Brain pericyte (primary cell): Measurements from ENCODE around the gene NEURL4.
"Not testable (repeated sequence)": the region's sequence is repeated elsewhere in the genome, so short reads cannot be mapped to it uniquely, and the experiment has no call there.

Experiments
- DNase-seq: peaks from one replicate; pipeline ENCODE4 v3.0.0-alpha.2; 2012; ENCODE audit warnings: low read depth, low spot score

NEURL4 gene

DNA sequence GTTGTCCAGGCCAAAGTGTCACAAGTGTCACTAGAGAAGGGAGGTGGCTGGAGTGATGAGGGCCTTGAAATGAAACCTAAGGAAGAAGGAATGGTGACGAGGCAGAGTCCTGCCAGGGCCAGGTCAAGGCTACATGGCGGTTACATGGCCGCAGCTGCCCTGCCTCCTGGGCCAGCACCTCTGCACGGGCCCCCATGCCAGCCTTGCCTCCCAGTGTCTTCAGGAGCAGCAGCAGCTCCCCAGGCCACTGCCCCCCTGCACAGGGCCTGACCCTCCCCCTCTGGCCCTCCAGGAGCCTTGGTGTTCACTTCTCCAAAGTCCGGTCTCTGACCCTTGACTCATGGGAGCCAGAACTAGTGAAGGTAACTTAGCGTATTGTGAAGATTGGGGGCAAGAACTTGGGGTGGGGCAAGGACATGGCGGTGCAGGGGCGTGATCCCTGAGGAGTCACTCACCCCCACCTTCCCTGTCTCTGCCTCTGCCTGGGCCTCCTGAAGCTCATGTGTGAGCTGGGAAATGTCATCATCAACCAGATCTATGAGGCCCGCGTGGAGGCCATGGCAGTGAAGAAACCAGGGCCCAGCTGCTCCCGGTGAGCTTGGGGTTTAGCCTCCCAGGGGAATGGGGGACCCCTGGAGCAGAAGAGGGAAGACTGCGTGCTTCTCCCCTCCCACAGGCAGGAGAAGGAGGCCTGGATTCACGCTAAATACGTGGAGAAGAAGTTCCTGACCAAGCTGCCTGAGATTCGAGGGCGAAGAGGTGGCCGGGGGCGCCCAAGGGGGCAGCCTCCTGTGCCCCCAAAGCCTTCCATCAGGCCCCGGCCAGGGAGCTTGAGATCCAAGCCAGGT is 18.7 kb upstream of the NEURL4 start:
- DNase-seq, result no peak

- DNase-seq, result no peak
Measured at GRCh38 chr17:7346761-7347614, 17.9 kb upstream of the NEURL4 start.

GRCh38 chr17:7343250-7343649 is 14.1 kb upstream of the NEURL4 start:
- no peak for DNase-seq

- DNase-seq, result no peak
Measured at GRCh38 chr17:7341842-7342241, 12.7 kb upstream of the NEURL4 start.

DNA sequence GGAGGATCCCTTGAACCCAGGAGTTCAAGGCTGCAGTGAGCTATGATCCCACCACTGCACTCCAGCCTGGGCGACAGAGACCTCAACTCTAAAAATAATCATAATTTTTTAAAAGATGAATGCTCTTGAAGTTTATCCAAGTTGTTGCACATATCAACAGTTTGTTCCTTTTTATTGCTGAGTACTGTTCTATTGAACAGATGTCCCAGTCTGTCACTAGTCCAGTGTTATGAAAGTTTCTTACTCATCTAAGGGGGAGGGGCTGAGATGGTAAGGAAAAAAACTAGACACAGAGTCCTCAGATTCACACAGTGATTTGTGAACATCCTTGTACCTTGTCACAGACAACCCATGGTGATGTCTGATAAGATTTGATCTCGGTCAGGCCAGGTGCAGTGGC is 11.0 kb upstream of the NEURL4 start:
- no peak for DNase-seq

- not testable (repeated sequence) for DNase-seq
Measured at GRCh38 chr17:7337600-7337999, 8.5 kb upstream of the NEURL4 start.

- DNase-seq, result no peak
Measured at GRCh38 chr17:7336240-7337175, 7.4 kb upstream of the NEURL4 start, which contains the start of gene ACAP1. TSS of gene ACAP1 (plus strand) at chr17:7336529. CDS start at chr17:7336735, 206 bp downstream.

- DNase-seq, result not testable (repeated sequence)
Measured at GRCh38 chr17:7335765-7336164, 6.6 kb upstream of the NEURL4 start.

GRCh38 chr17:7334938-7335538 is 5.9 kb upstream of the NEURL4 start:
- DNase-seq, result no peak

- DNase-seq, result not testable (repeated sequence)
Measured at GRCh38 chr17:7332600-7333069, 3.5 kb upstream of the NEURL4 start.

DNA sequence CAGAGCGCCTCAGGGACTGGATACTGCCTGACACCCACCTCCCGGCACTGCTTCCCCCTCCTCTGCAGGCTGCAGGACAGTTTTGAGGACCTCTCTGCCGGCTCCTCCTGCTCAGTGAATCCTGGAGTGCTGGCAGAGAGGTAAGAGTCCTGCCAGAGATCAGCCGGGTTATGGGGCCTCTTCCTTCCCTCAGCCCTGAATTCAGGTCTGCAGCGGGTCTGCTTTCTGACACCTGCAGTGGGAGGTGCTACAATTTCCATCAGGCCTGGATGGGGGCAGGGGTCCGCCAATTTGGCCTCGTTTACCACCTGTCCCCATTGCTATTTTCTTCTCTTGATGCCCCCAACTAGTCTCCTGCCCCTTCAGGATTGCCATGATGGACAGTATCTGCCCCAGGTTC is 3.0 kb upstream of the NEURL4 start:
- no peak for DNase-seq

GRCh38 chr17:7330638-7331015 is 1.5 kb upstream of the NEURL4 start:
- DNase-seq, result no peak

- no peak for DNase-seq
Measured at GRCh38 chr17:7329997-7330637, 982 bp upstream of the NEURL4 start.

DNA sequence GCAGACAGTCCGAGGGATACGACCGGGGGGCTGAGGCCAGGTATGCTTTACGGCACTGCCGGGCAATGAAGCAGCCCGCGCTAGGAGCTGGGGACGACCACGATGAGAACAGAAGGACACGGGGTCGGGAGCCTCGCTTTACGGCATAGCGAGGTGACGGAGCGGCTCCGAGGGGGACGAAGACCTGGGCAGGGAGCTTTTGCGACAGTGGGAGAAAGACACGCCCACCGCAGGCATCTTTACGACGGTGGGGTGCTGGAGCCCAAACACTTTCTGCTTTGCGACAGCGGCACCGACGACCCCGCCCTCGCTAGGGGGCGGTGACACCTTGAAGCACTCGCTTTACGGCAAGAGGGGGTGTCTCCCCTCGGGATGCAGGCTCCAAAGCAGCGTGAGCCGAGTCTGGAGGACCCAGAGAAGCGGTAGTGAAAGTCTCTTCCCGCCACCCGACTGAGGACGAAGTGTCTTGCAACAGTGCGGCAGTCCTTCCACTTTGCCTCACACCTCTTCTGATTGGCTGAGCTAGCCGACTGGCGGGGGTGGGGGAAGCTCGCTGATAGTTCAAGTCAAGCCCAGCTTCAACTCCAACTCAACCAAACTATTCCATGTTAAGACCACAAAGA is 350 bp upstream of the NEURL4 start:
- peak; percentile 97 for DNase-seq

DNA sequence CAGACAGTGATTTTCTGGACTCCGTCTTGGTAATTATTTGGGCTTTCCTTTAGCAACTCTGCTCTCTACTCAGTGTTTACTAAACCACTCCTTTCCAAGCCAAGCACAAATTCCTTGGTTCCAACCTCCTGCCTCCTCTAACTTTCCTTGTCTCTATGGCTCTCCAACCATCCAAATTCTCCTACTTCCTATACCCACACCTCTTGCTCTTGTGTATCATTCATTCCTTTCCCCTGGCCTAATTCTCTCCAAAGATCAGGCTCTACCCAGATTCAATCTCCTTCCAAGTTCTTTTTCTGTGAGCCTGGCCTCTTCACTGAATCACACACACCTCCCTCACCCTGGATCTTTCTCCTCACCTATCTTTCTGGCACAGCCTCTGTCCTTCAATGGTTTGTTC is 1.1 kb downstream of the NEURL4 start:
- no peak for DNase-seq

DNA sequence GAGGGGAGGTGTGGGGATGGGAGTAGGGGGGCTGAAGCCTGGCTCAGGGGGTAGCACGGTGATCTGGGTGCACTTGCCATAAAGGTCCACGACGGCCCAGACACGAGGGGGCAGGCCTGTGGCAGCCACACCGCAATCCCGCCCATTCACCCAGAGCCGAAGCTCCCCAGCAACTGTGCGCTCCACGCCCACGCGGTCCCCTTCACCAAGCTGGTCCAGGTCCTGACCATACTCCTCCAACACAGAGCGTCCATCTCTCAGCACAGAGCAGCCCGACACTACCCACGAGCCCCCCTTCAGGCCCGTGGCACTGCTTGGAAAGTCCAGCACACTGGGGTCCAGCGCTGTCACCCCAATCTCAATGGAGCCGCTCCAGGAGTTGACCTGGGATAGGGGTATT is 1.6 kb downstream of the NEURL4 start:
- no peak for DNase-seq

GRCh38 chr17:7327056-7327455 is 2.1 kb downstream of the NEURL4 start:
- DNase-seq, result no peak

- DNase-seq, result no peak
Measured at GRCh38 chr17:7326186-7326585, 2.9 kb downstream of the NEURL4 start.

- DNase-seq, result no peak
Measured at GRCh38 chr17:7325031-7325528, 4.1 kb downstream of the NEURL4 start.

DNA sequence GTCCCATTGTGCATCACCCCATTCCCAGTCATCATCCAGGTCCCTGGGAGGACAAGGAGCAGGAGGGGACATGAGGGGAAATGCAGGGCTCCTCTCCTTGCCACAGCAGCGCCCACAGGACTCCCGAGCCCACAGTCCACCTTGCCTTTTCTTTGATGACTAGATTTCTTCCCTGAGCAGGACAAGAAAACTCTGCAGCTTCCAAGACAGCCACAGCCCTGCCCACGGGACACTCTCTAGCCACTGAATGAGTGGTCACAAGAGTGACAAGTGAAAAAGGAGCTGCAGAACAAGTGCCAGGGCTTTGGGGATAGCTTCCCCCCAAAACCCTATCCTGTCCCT is 4.7 kb downstream of the NEURL4 start:
- no peak for DNase-seq
